SU-DHL-6 (cell line): ENCODE measurements around the gene DGLUCY.

Experiments
- EZH2phosphoT487 ChIP-seq: fragments of 200-600 bp; sonication (generic), shearing (Covaris generic); conservative IDR thresholded peaks from 2 replicates; pipeline ENCODE4 v1.6.1; 2018; ENCODE audit warnings: mild to moderate bottlenecking, antibody characterized with exemption, low read length, moderate library complexity, mixed read lengths
- TF ChIP-seq, protein P1 (sequence below): fragments of 200-600 bp; sonication (generic); IDR thresholded peaks from one replicate; pipeline ENCODE4 v1.5.1; 2017; ENCODE audit warnings: antibody characterized with exemption, mild to moderate bottlenecking, low read length, moderate library complexity; ENCODE audit not compliant: insufficient read depth, poor library complexity, severe bottlenecking

DNA sequence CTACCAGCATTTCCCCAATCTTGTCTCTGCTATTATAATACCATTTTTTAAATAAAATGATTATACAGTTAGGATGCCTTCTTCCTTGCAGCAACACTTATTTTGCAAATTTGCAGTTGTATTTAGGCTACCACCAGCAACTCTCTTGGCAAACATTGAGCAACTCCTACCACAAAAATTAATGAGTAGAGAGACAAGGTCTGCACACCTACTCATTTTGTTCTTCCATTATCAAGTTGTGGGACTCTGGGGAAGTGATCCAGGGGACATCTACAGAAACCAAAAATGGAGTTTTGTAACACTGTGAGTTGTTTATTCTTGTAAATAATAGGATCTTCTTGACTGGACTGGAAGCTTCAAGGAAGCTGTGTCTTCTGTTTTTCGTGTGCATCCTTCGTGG, 38.6 kb downstream of the DGLUCY start:
- TF ChIP-seq, protein P1, sequence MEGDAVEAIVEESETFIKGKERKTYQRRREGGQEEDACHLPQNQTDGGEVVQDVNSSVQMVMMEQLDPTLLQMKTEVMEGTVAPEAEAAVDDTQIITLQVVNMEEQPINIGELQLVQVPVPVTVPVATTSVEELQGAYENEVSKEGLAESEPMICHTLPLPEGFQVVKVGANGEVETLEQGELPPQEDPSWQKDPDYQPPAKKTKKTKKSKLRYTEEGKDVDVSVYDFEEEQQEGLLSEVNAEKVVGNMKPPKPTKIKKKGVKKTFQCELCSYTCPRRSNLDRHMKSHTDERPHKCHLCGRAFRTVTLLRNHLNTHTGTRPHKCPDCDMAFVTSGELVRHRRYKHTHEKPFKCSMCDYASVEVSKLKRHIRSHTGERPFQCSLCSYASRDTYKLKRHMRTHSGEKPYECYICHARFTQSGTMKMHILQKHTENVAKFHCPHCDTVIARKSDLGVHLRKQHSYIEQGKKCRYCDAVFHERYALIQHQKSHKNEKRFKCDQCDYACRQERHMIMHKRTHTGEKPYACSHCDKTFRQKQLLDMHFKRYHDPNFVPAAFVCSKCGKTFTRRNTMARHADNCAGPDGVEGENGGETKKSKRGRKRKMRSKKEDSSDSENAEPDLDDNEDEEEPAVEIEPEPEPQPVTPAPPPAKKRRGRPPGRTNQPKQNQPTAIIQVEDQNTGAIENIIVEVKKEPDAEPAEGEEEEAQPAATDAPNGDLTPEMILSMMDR, result no peak
- TF ChIP-seq EZH2phosphoT487, result no peak
